ENCODE results near the gene SEC14L3.

Gene SEC14L3

DNA sequence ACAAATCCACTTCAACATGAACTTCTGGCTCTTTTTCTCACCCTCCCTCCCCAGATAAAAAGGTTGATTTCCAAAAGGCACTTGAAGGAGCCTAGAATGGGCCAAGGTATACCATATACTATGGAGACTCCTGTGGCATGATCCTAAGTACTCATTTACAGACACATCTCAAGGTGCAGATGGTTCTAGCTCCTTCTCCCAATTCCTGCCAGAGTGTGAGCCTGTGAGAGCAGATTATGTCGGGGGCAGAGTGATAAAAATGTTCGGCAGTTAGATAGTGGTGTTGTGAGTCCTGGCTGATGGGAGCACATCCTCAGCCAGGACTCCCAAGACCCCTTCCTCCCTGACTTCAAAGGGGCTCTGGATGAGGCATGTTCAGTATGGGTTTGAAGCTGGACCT is 8.2 kb upstream of the SEC14L3 start:
- Histone ChIP-seq H3K9ac (ENCODE audit: low read depth, low read length) (no peak overlapping the region), H2AFZ (ENCODE audit: low read depth, low read length) (no peak overlapping the region), H3K4me2 (ENCODE audit: insufficient read depth, low read length) (no peak overlapping the region), H3K27ac (ENCODE audit: low read length) (no peak overlapping the region), H4K20me1 (ENCODE audit: insufficient read depth, low read length) (no peaks in the 10 kb centered on the region), H3K79me2 (ENCODE audit: insufficient read depth, low read length) (no peaks in the 10 kb centered on the region), H3K9me3 (ENCODE audit: insufficient read depth, low read length, severe bottlenecking) (no peaks in the 10 kb centered on the region), H3K36me3 (ENCODE audit: insufficient read depth, low read length) (no peaks in the 10 kb centered on the region), H3K27me3 (ENCODE audit: insufficient read depth, low read length, poor library complexity) (peaks cover 6% of the 10 kb centered on the region), H3K4me1 (ENCODE audit: insufficient read depth, low read length) (no peaks in the 10 kb centered on the region), H3K4me3 (ENCODE audit: low read depth in 1 of 2, low read length in 2 of 2) (no peak overlapping the region)
- TF ChIP-seq, protein P1, sequence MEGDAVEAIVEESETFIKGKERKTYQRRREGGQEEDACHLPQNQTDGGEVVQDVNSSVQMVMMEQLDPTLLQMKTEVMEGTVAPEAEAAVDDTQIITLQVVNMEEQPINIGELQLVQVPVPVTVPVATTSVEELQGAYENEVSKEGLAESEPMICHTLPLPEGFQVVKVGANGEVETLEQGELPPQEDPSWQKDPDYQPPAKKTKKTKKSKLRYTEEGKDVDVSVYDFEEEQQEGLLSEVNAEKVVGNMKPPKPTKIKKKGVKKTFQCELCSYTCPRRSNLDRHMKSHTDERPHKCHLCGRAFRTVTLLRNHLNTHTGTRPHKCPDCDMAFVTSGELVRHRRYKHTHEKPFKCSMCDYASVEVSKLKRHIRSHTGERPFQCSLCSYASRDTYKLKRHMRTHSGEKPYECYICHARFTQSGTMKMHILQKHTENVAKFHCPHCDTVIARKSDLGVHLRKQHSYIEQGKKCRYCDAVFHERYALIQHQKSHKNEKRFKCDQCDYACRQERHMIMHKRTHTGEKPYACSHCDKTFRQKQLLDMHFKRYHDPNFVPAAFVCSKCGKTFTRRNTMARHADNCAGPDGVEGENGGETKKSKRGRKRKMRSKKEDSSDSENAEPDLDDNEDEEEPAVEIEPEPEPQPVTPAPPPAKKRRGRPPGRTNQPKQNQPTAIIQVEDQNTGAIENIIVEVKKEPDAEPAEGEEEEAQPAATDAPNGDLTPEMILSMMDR (IDR thresholded peaks at IDR 0.05; ENCODE audit: borderline replicate concordance, extremely low read depth, low read length, poor library complexity, severe bottlenecking) = no peak
- TF ChIP-seq EZH2 (IDR thresholded peaks at IDR 0.05; ENCODE audit: borderline replicate concordance, low read depth, low read length, severe bottlenecking) = no peak
- ATAC-seq (ENCODE audit: insufficient read depth, low read depth) = no peak
- no peak for DNase-seq

DNA sequence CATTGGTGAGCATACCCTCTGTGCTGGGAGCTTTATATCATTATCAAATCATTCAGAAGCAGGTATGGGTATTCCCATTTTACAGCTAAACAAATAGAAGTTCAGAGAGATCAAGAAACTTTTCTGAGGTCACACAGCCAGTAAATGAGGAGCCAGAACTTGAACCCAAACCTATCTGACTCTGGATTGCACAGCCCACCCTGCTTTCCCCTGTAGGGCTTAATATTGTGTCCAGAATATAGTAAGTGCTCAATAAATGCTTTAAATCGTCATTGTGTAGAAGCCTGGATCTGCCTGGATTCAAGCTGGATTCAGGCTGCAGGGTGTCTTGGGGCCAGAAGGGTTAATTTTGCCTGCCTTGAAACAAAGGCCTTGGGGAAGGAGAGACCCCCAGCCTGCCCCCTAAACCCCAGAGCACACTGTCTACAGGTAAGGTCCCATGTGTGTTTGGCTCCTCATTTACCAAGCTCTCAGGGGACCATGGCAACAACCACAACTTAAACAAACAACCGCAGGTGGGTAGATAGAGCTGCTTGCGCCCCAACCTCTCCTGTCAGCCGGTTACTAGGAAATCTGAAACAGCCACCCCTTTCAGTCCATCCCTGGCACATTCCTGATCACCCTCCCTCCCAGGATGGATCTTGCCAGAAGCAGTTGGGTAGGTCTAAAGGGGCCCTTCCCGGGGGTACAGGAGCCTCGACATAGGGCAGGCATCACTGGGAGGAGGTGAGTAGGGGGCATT is 3.0 kb upstream of the SEC14L3 start:
- Histone ChIP-seq H3K36me3 (ENCODE audit: insufficient read depth, low read length) (no peaks in the 10 kb centered on the region), H3K9ac (ENCODE audit: low read depth, low read length) (no peak overlapping the region), H3K4me2 (ENCODE audit: insufficient read depth, low read length) (no peak overlapping the region), H2AFZ (ENCODE audit: low read depth, low read length) (no peak overlapping the region), H3K79me2 (ENCODE audit: insufficient read depth, low read length) (no peaks in the 10 kb centered on the region), H3K9me3 (ENCODE audit: insufficient read depth, low read length, severe bottlenecking) (no peaks in the 10 kb centered on the region), H3K27me3 (ENCODE audit: insufficient read depth, low read length, poor library complexity) (peaks cover 8% of the 10 kb centered on the region), H3K27ac (ENCODE audit: low read length) (no peak overlapping the region), H3K4me1 (ENCODE audit: insufficient read depth, low read length) (no peaks in the 10 kb centered on the region), H4K20me1 (ENCODE audit: insufficient read depth, low read length) (no peaks in the 10 kb centered on the region), H3K4me3 (ENCODE audit: low read depth in 1 of 2, low read length in 2 of 2) (no peak overlapping the region)
- ATAC-seq (ENCODE audit: insufficient read depth, low read depth) = peak; percentile 71
- TF ChIP-seq EZH2 (IDR thresholded peaks at IDR 0.05; ENCODE audit: borderline replicate concordance, low read depth, low read length, severe bottlenecking) = no peak
- TF ChIP-seq, protein P1 (IDR thresholded peaks at IDR 0.05; ENCODE audit: borderline replicate concordance, extremely low read depth, low read length, poor library complexity, severe bottlenecking) = no peak
- peak; percentile 27 for DNase-seq

DNA sequence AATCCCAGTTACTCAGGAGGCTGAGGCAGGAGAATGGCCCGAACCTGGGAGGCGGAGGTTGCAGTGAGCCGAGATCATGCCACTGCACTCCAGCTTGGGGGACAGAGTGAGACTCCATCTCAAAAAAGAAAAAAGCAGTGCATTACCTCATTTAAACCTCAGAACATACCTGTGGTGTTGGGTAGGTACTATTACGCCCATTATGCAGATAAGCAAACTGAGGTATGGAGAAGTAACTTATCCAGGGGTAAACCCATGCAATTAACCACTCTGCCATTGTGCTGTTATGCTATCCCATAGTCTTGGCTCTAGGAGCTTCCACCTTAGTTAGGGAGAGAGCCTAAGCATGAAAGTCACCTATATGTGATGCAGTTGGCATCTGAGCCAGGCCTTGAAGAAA is 2.3 kb upstream of the SEC14L3 start:
- no peak overlapping the region for H3K4me2 ChIP-seq (ENCODE audit: insufficient read depth, low read length)
- H4K20me1 ChIP-seq (ENCODE audit: insufficient read depth, low read length) = no peaks in the 10 kb centered on the region
- H3K27me3 ChIP-seq (ENCODE audit: insufficient read depth, low read length, poor library complexity) = peaks cover 8% of the 10 kb centered on the region
- no peaks in the 10 kb centered on the region for H3K4me1 ChIP-seq (ENCODE audit: insufficient read depth, low read length)
- H3K9ac ChIP-seq (ENCODE audit: low read depth, low read length) = no peak overlapping the region
- TF ChIP-seq, protein P1 (IDR thresholded peaks at IDR 0.05; ENCODE audit: borderline replicate concordance, extremely low read depth, low read length, poor library complexity, severe bottlenecking) = no peak
- no peak for TF ChIP-seq EZH2 (IDR thresholded peaks at IDR 0.05; ENCODE audit: borderline replicate concordance, low read depth, low read length, severe bottlenecking)
- no peaks in the 10 kb centered on the region for H3K79me2 ChIP-seq (ENCODE audit: insufficient read depth, low read length)
- H2AFZ ChIP-seq (ENCODE audit: low read depth, low read length) = no peak overlapping the region
- ATAC-seq (ENCODE audit: insufficient read depth, low read depth) (no peak), DNase-seq (no peak)
- no peak overlapping the region for H3K4me3 ChIP-seq (ENCODE audit: low read depth in 1 of 2, low read length in 2 of 2)
- no peaks in the 10 kb centered on the region for H3K9me3 ChIP-seq (ENCODE audit: insufficient read depth, low read length, severe bottlenecking)
- H3K27ac ChIP-seq (ENCODE audit: low read length) = no peak overlapping the region
- H3K36me3 ChIP-seq (ENCODE audit: insufficient read depth, low read length) = no peaks in the 10 kb centered on the region
